Measurements from ENCODE around the gene ZXDC.

Gene ZXDC

DNA sequence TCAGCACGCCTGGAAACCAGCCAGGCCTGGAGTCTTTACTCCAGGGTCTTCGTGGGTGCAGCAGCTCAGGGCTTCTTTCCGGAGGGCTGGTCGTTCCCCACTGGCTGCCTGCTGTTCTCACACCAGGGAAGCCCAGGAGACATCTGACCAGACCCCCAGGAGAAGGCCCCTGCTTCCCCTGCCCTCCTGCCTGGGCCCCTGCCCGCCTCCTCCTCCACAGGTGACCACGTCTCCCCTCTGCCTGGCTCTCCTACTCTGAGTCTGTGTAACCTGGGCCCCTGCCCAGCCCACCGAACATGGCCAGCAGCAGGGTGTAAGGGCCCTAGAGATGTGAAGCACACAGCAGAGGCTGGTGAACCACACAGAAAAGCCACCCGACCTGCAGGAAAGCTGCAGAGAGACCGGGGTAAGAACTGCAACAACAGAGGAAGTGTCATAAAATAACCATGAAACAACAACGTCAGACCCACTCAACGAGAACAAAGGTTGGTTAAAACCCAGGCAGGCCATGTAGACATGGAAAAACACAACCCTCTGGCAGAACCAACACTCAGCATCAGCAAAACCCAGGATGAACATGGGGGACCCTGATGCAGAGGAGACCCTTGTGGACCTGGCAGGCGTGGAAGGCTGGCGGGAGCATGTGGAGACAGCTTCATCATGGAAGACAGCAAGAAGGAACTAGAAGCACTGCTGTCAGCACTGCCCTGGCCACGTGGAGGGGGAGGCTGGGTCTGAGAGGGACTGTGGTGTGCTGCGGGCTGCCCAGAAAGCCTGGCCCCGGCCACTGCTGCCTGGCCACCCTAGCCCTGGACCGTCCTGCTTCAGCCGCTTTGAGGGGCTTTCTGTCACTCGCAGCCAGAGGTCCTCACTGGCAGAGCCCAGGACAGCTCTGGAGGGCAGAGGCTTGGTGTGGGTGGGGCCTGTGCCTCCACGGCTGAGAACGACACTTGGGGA is 21.5 kb upstream of the ZXDC start:
- no peak overlapping the region for H3K4me3 ChIP-seq (replicated peaks; ENCODE audit: insufficient read depth, low read length)
- no peaks in the 10 kb centered on the region for H3K27me3 ChIP-seq (ENCODE audit: insufficient read depth, poor library complexity, severe bottlenecking)
- DNase-seq (ENCODE audit: low read depth in 1 of 2, low spot score in 1 of 2) = no peak
- TF ChIP-seq, protein P1, sequence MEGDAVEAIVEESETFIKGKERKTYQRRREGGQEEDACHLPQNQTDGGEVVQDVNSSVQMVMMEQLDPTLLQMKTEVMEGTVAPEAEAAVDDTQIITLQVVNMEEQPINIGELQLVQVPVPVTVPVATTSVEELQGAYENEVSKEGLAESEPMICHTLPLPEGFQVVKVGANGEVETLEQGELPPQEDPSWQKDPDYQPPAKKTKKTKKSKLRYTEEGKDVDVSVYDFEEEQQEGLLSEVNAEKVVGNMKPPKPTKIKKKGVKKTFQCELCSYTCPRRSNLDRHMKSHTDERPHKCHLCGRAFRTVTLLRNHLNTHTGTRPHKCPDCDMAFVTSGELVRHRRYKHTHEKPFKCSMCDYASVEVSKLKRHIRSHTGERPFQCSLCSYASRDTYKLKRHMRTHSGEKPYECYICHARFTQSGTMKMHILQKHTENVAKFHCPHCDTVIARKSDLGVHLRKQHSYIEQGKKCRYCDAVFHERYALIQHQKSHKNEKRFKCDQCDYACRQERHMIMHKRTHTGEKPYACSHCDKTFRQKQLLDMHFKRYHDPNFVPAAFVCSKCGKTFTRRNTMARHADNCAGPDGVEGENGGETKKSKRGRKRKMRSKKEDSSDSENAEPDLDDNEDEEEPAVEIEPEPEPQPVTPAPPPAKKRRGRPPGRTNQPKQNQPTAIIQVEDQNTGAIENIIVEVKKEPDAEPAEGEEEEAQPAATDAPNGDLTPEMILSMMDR (IDR thresholded peaks at IDR 0.05; ENCODE audit: insufficient read depth, low read length) = no peak
- no peak for TF ChIP-seq POLR2AphosphoS5 (IDR thresholded peaks at IDR 0.05; ENCODE audit: low read depth)
- TF ChIP-seq SPI1 (IDR thresholded peaks at IDR 0.05; ENCODE audit: borderline replicate concordance, low read depth) = no peak
- TF ChIP-seq, protein P2, sequence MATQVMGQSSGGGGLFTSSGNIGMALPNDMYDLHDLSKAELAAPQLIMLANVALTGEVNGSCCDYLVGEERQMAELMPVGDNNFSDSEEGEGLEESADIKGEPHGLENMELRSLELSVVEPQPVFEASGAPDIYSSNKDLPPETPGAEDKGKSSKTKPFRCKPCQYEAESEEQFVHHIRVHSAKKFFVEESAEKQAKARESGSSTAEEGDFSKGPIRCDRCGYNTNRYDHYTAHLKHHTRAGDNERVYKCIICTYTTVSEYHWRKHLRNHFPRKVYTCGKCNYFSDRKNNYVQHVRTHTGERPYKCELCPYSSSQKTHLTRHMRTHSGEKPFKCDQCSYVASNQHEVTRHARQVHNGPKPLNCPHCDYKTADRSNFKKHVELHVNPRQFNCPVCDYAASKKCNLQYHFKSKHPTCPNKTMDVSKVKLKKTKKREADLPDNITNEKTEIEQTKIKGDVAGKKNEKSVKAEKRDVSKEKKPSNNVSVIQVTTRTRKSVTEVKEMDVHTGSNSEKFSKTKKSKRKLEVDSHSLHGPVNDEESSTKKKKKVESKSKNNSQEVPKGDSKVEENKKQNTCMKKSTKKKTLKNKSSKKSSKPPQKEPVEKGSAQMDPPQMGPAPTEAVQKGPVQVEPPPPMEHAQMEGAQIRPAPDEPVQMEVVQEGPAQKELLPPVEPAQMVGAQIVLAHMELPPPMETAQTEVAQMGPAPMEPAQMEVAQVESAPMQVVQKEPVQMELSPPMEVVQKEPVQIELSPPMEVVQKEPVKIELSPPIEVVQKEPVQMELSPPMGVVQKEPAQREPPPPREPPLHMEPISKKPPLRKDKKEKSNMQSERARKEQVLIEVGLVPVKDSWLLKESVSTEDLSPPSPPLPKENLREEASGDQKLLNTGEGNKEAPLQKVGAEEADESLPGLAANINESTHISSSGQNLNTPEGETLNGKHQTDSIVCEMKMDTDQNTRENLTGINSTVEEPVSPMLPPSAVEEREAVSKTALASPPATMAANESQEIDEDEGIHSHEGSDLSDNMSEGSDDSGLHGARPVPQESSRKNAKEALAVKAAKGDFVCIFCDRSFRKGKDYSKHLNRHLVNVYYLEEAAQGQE (IDR thresholded peaks at IDR 0.05; ENCODE audit: insufficient replicate concordance, low read depth) = no peak
- TF ChIP-seq GABPA (IDR thresholded peaks at IDR 0.05; ENCODE audit: low read depth) = no peak
- H3K27ac ChIP-seq (replicated peaks) = no peak overlapping the region

DNA sequence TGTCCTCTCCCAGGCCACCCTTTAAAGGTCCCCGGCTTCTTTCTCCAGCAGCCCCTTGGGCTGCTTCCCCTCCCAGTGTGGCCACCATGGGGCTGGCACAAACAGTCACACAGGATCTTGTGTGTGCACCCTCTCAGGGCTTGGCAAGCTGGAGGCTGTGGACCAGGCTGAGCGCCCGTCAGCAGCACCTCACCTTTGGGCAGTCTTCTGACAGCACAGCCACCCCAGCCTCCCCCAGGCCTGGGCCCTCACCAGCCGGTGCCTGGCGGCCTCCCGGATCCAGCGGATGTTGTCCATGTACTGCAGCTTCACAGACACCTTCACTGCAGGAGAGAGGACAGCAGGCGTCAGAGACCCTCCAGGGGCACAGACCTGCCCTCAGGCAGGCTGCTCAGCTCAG is 20.1 kb upstream of the ZXDC start:
- no peak for DNase-seq (ENCODE audit: low read depth in 1 of 2, low spot score in 1 of 2)
- Histone ChIP-seq H3K4me3 (replicated peaks; ENCODE audit: insufficient read depth, low read length) (no peak overlapping the region), H3K27ac (replicated peaks) (no peak overlapping the region), H3K27me3 (ENCODE audit: insufficient read depth, poor library complexity, severe bottlenecking) (no peaks in the 10 kb centered on the region)
- no peak for TF ChIP-seq SPI1 (IDR thresholded peaks at IDR 0.05; ENCODE audit: borderline replicate concordance, low read depth)
- no peak for TF ChIP-seq POLR2AphosphoS5 (IDR thresholded peaks at IDR 0.05; ENCODE audit: low read depth)

DNA sequence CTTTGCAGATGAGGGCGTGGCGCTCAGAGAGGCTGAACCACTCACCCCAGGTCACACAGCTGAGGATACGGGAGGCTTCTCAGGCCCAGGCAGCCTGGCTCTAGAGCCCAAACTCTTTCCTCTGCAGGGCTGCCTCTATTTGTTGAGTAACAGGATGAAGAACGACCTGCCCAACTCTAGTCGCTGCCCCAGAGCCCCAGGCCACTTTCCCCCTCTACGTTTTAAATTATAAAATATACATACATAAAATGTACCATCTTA is 19.2 kb upstream of the ZXDC start:
- Histone ChIP-seq H3K27ac (replicated peaks) (no peak overlapping the region), H3K4me3 (replicated peaks; ENCODE audit: insufficient read depth, low read length) (no peak overlapping the region)

More for the DNA sequence above, 19.2 kb upstream of the ZXDC start:
- TF ChIP-seq POLR2AphosphoS5 (IDR thresholded peaks at IDR 0.05; ENCODE audit: low read depth) = no peak
- TF ChIP-seq, protein P1 (IDR thresholded peaks at IDR 0.05; ENCODE audit: insufficient read depth, low read length) = no peak
- no peak for TF ChIP-seq SPI1 (IDR thresholded peaks at IDR 0.05; ENCODE audit: borderline replicate concordance, low read depth)
- TF ChIP-seq, protein P2 (IDR thresholded peaks at IDR 0.05; ENCODE audit: insufficient replicate concordance, low read depth) = no peak
- no peak for TF ChIP-seq GABPA (IDR thresholded peaks at IDR 0.05; ENCODE audit: low read depth)
- no peaks in the 10 kb centered on the region for H3K27me3 ChIP-seq (ENCODE audit: insufficient read depth, poor library complexity, severe bottlenecking)
- no peak for DNase-seq (ENCODE audit: low read depth in 1 of 2, low spot score in 1 of 2)
